H9 (cell line): ENCODE measurements around the gene SPHK2. TPM values are rescaled to one million over a fixed set of nuclear protein-coding genes. Genes with fewer than 3 reads are reported as not detected.

Source experiments
- DNase-seq: peaks from one replicate; pipeline ENCODE4 v3.0.0-alpha.2; 2017
- H2AFZ ChIP-seq: one replicate; pipeline ENCODE4 v1.6.1; 2013; ENCODE audit warnings: mild to moderate bottlenecking, low read length, control low read depth, moderate library complexity
- H2AK5ac ChIP-seq: 2 replicates; pipeline ENCODE4 v1.6.1; 2013; ENCODE audit warnings: low read length, control low read depth, mixed read lengths; ENCODE audit not compliant: insufficient read length
- H2BK120ac ChIP-seq: one replicate; pipeline ENCODE4 v1.6.1; 2013; ENCODE audit warnings: low read depth, mild to moderate bottlenecking, low read length, control low read depth, inconsistent platforms; ENCODE audit not compliant: poor library complexity, severe bottlenecking
- H2BK12ac ChIP-seq: 2 replicates; pipeline ENCODE4 v1.6.1; 2013; ENCODE audit warnings: low read length, control low read depth, mixed read lengths, low read depth; ENCODE audit not compliant: insufficient read length
- H2BK15ac ChIP-seq: 2 replicates; pipeline ENCODE4 v1.6.1; 2013; ENCODE audit warnings: low read depth, low read length, control low read depth
- H2BK20ac ChIP-seq: one replicate; pipeline ENCODE4 v1.6.1; 2013; ENCODE audit warnings: low read depth, mild to moderate bottlenecking, low read length, control low read depth, inconsistent platforms; ENCODE audit not compliant: poor library complexity, severe bottlenecking
- H2BK5ac ChIP-seq: 2 replicates; pipeline ENCODE4 v1.6.1; 2013; ENCODE audit warnings: low read length, control low read depth, mixed read lengths; ENCODE audit not compliant: insufficient read length
- H3K14ac ChIP-seq: 2 replicates; pipeline ENCODE4 v1.6.1; 2013; ENCODE audit warnings: low read length, control low read depth; ENCODE audit not compliant: insufficient read depth
- H3K18ac ChIP-seq: 2 replicates; pipeline ENCODE4 v1.6.1; 2013; ENCODE audit warnings: low read depth, mild to moderate bottlenecking, mixed read lengths, low read length, control low read depth; ENCODE audit not compliant: insufficient read length
- H3K23ac ChIP-seq: 2 replicates; pipeline ENCODE4 v1.6.1; 2013; ENCODE audit warnings: low read length, control low read depth, mixed read lengths, low read depth; ENCODE audit not compliant: insufficient read length
- H3K23me2 ChIP-seq: 2 replicates; pipeline ENCODE4 v1.6.1; 2013; ENCODE audit warnings: low read depth, mild to moderate bottlenecking, mixed read lengths, low read length, control low read depth; ENCODE audit not compliant: insufficient read length, poor library complexity, severe bottlenecking
- H3K27ac ChIP-seq: 2 replicates; pipeline ENCODE4 v1.5.1; 2013; ENCODE audit warnings: low read length, control low read depth, mixed read lengths, low read depth; ENCODE audit not compliant: insufficient read length
- H3K27me3 ChIP-seq: 2 replicates; pipeline ENCODE4 v1.6.1; 2013; ENCODE audit warnings: low read length, control low read depth, inconsistent platforms; ENCODE audit not compliant: insufficient read depth
- H3K4ac ChIP-seq: 2 replicates; pipeline ENCODE4 v1.6.1; 2013; ENCODE audit warnings: low read depth, mild to moderate bottlenecking, control low read depth, inconsistent platforms, low read length, moderate library complexity
- H3K4me1 ChIP-seq: 2 replicates; pipeline ENCODE4 v1.6.1; 2013; ENCODE audit warnings: low read length, control low read depth, inconsistent platforms; ENCODE audit not compliant: insufficient read depth
- H3K4me2 ChIP-seq: 2 replicates; pipeline ENCODE4 v1.6.1; 2013; ENCODE audit warnings: low read length, control low read depth, mixed read lengths; ENCODE audit not compliant: insufficient read length, insufficient read depth
- H3K56ac ChIP-seq: 2 replicates; pipeline ENCODE4 v1.6.1; 2013; ENCODE audit warnings: low read depth, mild to moderate bottlenecking, mixed read lengths, low read length, control low read depth; ENCODE audit not compliant: insufficient read length
- H3K79me1 ChIP-seq: 2 replicates; pipeline ENCODE4 v1.6.1; 2013; ENCODE audit warnings: low read depth, mild to moderate bottlenecking, moderate library complexity, low read length, control low read depth, inconsistent platforms; ENCODE audit not compliant: insufficient read depth, poor library complexity, severe bottlenecking
- H3K79me2 ChIP-seq: 2 replicates; pipeline ENCODE4 v1.6.1; 2013; ENCODE audit warnings: low read length, control low read depth, inconsistent platforms; ENCODE audit not compliant: insufficient read depth
- H3K9ac ChIP-seq: 2 replicates; pipeline ENCODE4 v1.6.1; 2013; ENCODE audit warnings: low read length, control low read depth, mixed read lengths; ENCODE audit not compliant: insufficient read length; ENCODE audit errors: extremely low read depth
- H3K9me3 ChIP-seq: one replicate; pipeline ENCODE4 v1.6.1; 2013; ENCODE audit warnings: low read depth, low read length, inconsistent platforms; ENCODE audit not compliant: control insufficient read depth
- H3T11ph ChIP-seq: one replicate; pipeline ENCODE4 v1.6.1; 2013; ENCODE audit warnings: mild to moderate bottlenecking, low read length, control low read depth, inconsistent platforms
- H4K20me1 ChIP-seq: one replicate; pipeline ENCODE4 v1.6.1; 2013; ENCODE audit not compliant: control insufficient read depth, insufficient read length, insufficient read depth
- H4K5ac ChIP-seq: 2 replicates; pipeline ENCODE4 v1.6.1; 2013; ENCODE audit warnings: low read depth, mild to moderate bottlenecking, mixed read lengths, low read length, control low read depth; ENCODE audit not compliant: insufficient read length
- H4K8ac ChIP-seq: replicated peaks from 2 replicates; pipeline ENCODE4 v1.6.1; 2013; ENCODE audit warnings: low read length, control low read depth, mixed read lengths, low read depth; ENCODE audit not compliant: insufficient read length
- H4K91ac ChIP-seq: 2 replicates; pipeline ENCODE4 v1.6.1; 2013; ENCODE audit warnings: low read depth, mild to moderate bottlenecking, moderate library complexity, mixed read lengths, low read length, control low read depth; ENCODE audit not compliant: insufficient read length
- H3K27ac Mint-ChIP-seq, 3 experiments: 2 replicates in 2 of 3; 3 replicates in 1 of 3; pipeline ENCODE4 v1.8.0; 2020 to 2021; ENCODE audit warnings: mixed read lengths in 3 of 3, mild to moderate bottlenecking in 1 of 3, moderate library complexity in 1 of 3
- H3K27me3 Mint-ChIP-seq: 2 replicates; pipeline ENCODE4 v1.8.0; 2021; ENCODE audit warnings: low read depth, mild to moderate bottlenecking, moderate library complexity, mixed read lengths
- H3K36me3 Mint-ChIP-seq, 3 experiments: 2 replicates in 2 of 3; 3 replicates in 1 of 3; pipeline ENCODE4 v1.8.0; 2020 to 2021; ENCODE audit warnings: low read depth in 3 of 3, mixed read lengths in 3 of 3; ENCODE audit not compliant: insufficient read depth in 1 of 3
- H3K4me1 Mint-ChIP-seq, 2 experiments: 2 replicates each; pipeline ENCODE4 v1.8.0; 2020; ENCODE audit warnings: mixed read lengths in 2 of 2
- H3K4me3 Mint-ChIP-seq, 2 experiments: 2 replicates in 1 of 2; 3 replicates in 1 of 2; pipeline ENCODE4 v1.8.0; 2020 to 2021; ENCODE audit warnings: mild to moderate bottlenecking in 2 of 2, mixed read lengths in 2 of 2, moderate library complexity in 1 of 2
- H3K9me3 Mint-ChIP-seq, 2 experiments: 2 replicates in 1 of 2; 3 replicates in 1 of 2; pipeline ENCODE4 v1.8.0; 2020; ENCODE audit warnings: mild to moderate bottlenecking in 2 of 2, mixed read lengths in 2 of 2, moderate library complexity in 1 of 2
- WGBS: extraction: QIAGEN DNeasy Blood & Tissue Kit; methylation state at CpG from one replicate; pipeline ENCODE4 v1.1.7; 2013; ENCODE audit warnings: missing lambda C conversion rate, low lambda C conversion rate, mixed read lengths; ENCODE audit not compliant: insufficient read length; ENCODE audit errors: extremely low coverage; 5-methylcytosine and 5-hydroxymethylcytosine counted together
- total RNA-seq: library from RNA; stranded (reverse); gene quantifications from 2 replicates; pipeline ENCODE4 v1.2.1, GENCODE V29; 2021
- TF ChIP-seq, protein P1 (sequence below): fragments of 200-600 bp; sonication (generic); conservative IDR thresholded peaks from 3 replicates; pipeline ENCODE4 v1.8.0; 2021; ENCODE audit warnings: antibody characterized with exemption, mild to moderate bottlenecking

Gene SPHK2
- total RNA-seq, 1 experiment from 2014 or later: 57.2 TPM

DNA sequence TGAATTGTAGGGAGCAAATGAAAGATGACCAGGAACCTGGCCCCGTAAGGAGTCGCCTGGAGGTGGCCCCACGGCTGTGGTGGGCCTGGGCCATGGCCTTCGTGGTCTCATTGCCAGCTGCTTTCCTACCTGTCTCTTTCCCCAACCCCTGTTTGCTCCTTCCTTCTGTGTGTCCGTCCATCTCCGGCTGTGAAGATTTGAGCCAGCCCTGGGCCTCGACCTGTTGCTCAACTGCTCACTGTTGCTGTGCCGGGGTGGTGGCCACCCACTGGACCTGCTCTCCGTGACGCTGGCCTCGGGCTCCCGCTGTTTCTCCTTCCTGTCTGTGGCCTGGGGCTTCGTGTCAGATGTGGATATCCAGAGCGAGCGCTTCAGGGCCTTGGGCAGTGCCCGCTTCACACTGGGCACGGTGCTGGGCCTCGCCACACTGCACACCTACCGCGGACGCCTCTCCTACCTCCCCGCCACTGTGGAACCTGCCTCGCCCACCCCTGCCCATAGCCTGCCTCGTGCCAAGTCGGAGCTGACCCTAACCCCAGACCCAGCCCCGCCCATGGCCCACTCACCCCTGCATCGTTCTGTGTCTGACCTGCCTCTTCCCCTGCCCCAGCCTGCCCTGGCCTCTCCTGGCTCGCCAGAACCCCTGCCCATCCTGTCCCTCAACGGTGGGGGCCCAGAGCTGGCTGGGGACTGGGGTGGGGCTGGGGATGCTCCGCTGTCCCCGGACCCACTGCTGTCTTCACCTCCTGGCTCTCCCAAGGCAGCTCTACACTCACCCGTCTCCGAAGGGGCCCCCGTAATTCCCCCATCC, 9.4 kb downstream of the SPHK2 start:
- TF ChIP-seq, protein P1, sequence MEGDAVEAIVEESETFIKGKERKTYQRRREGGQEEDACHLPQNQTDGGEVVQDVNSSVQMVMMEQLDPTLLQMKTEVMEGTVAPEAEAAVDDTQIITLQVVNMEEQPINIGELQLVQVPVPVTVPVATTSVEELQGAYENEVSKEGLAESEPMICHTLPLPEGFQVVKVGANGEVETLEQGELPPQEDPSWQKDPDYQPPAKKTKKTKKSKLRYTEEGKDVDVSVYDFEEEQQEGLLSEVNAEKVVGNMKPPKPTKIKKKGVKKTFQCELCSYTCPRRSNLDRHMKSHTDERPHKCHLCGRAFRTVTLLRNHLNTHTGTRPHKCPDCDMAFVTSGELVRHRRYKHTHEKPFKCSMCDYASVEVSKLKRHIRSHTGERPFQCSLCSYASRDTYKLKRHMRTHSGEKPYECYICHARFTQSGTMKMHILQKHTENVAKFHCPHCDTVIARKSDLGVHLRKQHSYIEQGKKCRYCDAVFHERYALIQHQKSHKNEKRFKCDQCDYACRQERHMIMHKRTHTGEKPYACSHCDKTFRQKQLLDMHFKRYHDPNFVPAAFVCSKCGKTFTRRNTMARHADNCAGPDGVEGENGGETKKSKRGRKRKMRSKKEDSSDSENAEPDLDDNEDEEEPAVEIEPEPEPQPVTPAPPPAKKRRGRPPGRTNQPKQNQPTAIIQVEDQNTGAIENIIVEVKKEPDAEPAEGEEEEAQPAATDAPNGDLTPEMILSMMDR: no peak
- no CpG with 5 or more reads among the region's 34 CpGs for WGBS
- Histone ChIP-seq H2BK12ac (no peak overlapping the region), H3K27me3 (no peaks in the 10 kb centered on the region), H2AFZ (no peak overlapping the region), H4K5ac (no peak overlapping the region), H2BK15ac (no peak overlapping the region), H3K4ac (no peak overlapping the region), H3K9ac (no peak overlapping the region), H4K91ac (no peak overlapping the region), H3K56ac (no peak overlapping the region), H4K20me1 (no peaks in the 10 kb centered on the region), H2BK120ac (no peak overlapping the region), H2BK5ac (no peak overlapping the region), H3K4me1 (peaks cover 2% of the 10 kb centered on the region; the same call in 1 of the 2 replicates), H3K23ac (no peak overlapping the region), H4K8ac (no peak overlapping the region), H3K27ac (no peak overlapping the region), H2AK5ac (no peak overlapping the region), H3K18ac (no peak overlapping the region), H3K4me2 (no peak overlapping the region), H2BK20ac (no peak overlapping the region), H3K23me2 (peaks cover 15% of the 10 kb centered on the region), H3K79me1 (no peaks in the 10 kb centered on the region), H3K14ac (no peak overlapping the region), H3T11ph (no peak overlapping the region), H3K79me2 (peaks cover 4% of the 10 kb centered on the region; the same call in 1 of the 2 replicates), H3K9me3 (no peaks in the 10 kb centered on the region)
- Mint-ChIP-seq H3K27ac (peak overlapping the region; percentile 57 to 90 (median 61); a peak in 5 of 7 replicates), H3K9me3 (no peaks in the 10 kb centered on the region; a peak in 1 of 5 replicates), H3K36me3 (peaks cover 5 to 28% (median 19%) of the 10 kb centered on the region in 3 experiments), H3K27me3 (no peaks in the 10 kb centered on the region), H3K4me3 (no peak overlapping the region; a peak in 1 of 5 replicates), H3K4me1 (peaks cover 29 to 45% of the 10 kb centered on the region in 2 experiments)
- DNase-seq: peak; percentile 32
